Activated T-helper 2 cell treated with anti-CD3 and anti-CD28 coated beads, Interferon-gamma antibody, Interleukin-2, Interleukin-4, amounts not matched to agents 10 μg/mL and 5 μg/mL and 100 μg/mL, durations not matched to agents 14 hours and 24 hours and 36 hours (primary cell): ENCODE data around the gene NT5C1A. TPM values are rescaled to one million over a fixed set of nuclear protein-coding genes. Genes with fewer than 3 reads are reported as not detected.

Source experiments
- DNase-seq: peaks from one replicate; pipeline ENCODE4 v3.0.0; 2021; ENCODE audit warnings: low spot score
- H3K27ac Mint-ChIP-seq: one replicate; pipeline ENCODE4 v1.8.0; 2021; ENCODE audit warnings: mixed read lengths
- H3K27me3 Mint-ChIP-seq: one replicate; pipeline ENCODE4 v1.8.0; 2021; ENCODE audit warnings: low read depth, mixed read lengths
- H3K36me3 Mint-ChIP-seq: one replicate; pipeline ENCODE4 v1.8.0; 2021; ENCODE audit warnings: low read depth, mixed read lengths
- H3K4me1 Mint-ChIP-seq: one replicate; pipeline ENCODE4 v1.8.0; 2021; ENCODE audit warnings: low read depth, mixed read lengths
- H3K4me3 Mint-ChIP-seq: one replicate; pipeline ENCODE4 v1.8.0; 2021; ENCODE audit warnings: low read depth, mild to moderate bottlenecking, moderate library complexity, mixed read lengths
- H3K9me3 Mint-ChIP-seq: one replicate; pipeline ENCODE4 v1.8.0; 2021; ENCODE audit warnings: mixed read lengths
- intact Hi-C: fragments of 100-400 bp; cut with micrococcal nuclease; formaldehyde crosslinking; loops from one replicate; pipeline ENCODE4 v1.15.1; 2023
- total RNA-seq: library from RNA; stranded (reverse); gene quantifications from 2 replicates; pipeline ENCODE4 v1.2.3, GENCODE V29; 2022

The NT5C1A gene
- total RNA-seq, 1 donor from 2014 or later = 1.2 TPM

GRCh38 chr1:39698568-39698967 is 26.7 kb upstream of the NT5C1A start:
- intact Hi-C loops = no loop called here
- Mint-ChIP-seq H3K27me3 (peaks cover 44% of the 10 kb centered on the region), H3K9me3 (no peaks in the 10 kb centered on the region), H3K27ac (no peak overlapping the region), H3K4me3 (no peak overlapping the region), H3K4me1 (peaks cover 5% of the 10 kb centered on the region), H3K36me3 (no peaks in the 10 kb centered on the region)
- DNase-seq = no peak

- peaks cover 52% of the 10 kb centered on the region for H3K27me3 Mint-ChIP-seq
- H3K4me1 Mint-ChIP-seq = peaks cover 7% of the 10 kb centered on the region
- H3K36me3 Mint-ChIP-seq = no peaks in the 10 kb centered on the region
- no peak overlapping the region for H3K4me3 Mint-ChIP-seq
- intact Hi-C loops = no loop called here
- no peak for DNase-seq
- H3K9me3 Mint-ChIP-seq = no peaks in the 10 kb centered on the region
- H3K27ac Mint-ChIP-seq = no peak overlapping the region
Observed at GRCh38 chr1:39696448-39696847, 24.5 kb upstream of the NT5C1A start.

- Mint-ChIP-seq H3K9me3 (no peaks in the 10 kb centered on the region), H3K4me1 (peaks cover 17% of the 10 kb centered on the region), H3K27ac (no peak overlapping the region), H3K27me3 (peaks cover 53% of the 10 kb centered on the region), H3K4me3 (no peak overlapping the region), H3K36me3 (no peaks in the 10 kb centered on the region)
- intact Hi-C loops = no loop called here
- no peak for DNase-seq
Observed at GRCh38 chr1:39695016-39695415, 23.1 kb upstream of the NT5C1A start.

GRCh38 chr1:39694026-39694425 is 22.1 kb upstream of the NT5C1A start:
- no peaks in the 10 kb centered on the region for H3K9me3 Mint-ChIP-seq
- intact Hi-C loops = no loop called here
- H3K4me3 Mint-ChIP-seq = no peak overlapping the region
- peaks cover 18% of the 10 kb centered on the region for H3K4me1 Mint-ChIP-seq
- H3K27me3 Mint-ChIP-seq = peaks cover 59% of the 10 kb centered on the region
- DNase-seq = no peak
- H3K36me3 Mint-ChIP-seq = no peaks in the 10 kb centered on the region
- H3K27ac Mint-ChIP-seq = no peak overlapping the region

GRCh38 chr1:39692152-39693074 is 20.5 kb upstream of the NT5C1A start:
- DNase-seq = no peak
- Mint-ChIP-seq H3K27ac (no peak overlapping the region), H3K36me3 (no peaks in the 10 kb centered on the region), H3K27me3 (peaks cover 61% of the 10 kb centered on the region), H3K4me1 (peaks cover 18% of the 10 kb centered on the region), H3K9me3 (no peaks in the 10 kb centered on the region), H3K4me3 (no peak overlapping the region)
- intact Hi-C loops = no loop called here

GRCh38 chr1:39691383-39692151 is 19.7 kb upstream of the NT5C1A start, which contains the start of gene HPCAL4:
Gene HPCAL4, minus strand, starts transcription at chr1:39691433. Its CDS starts 6,830 bp downstream, at chr1:39684603.
- H3K27ac Mint-ChIP-seq = no peak within 1 kb of the TSS
- peaks cover 18% of the 10 kb centered on the region for H3K4me1 Mint-ChIP-seq
- peaks cover 56% of the 10 kb centered on the region for H3K27me3 Mint-ChIP-seq
- H3K36me3 Mint-ChIP-seq = no peaks in the 10 kb centered on the region
- intact Hi-C loops = no loop called here
- DNase-seq = peak; percentile 86
- no peaks in the 10 kb centered on the region for H3K9me3 Mint-ChIP-seq
- peak within 1 kb of the TSS; percentile 70 for H3K4me3 Mint-ChIP-seq

- peaks cover 58% of the 10 kb centered on the region for H3K27me3 Mint-ChIP-seq
- intact Hi-C loops = no loop called here
- H3K4me1 Mint-ChIP-seq = peaks cover 18% of the 10 kb centered on the region
- H3K36me3 Mint-ChIP-seq = no peaks in the 10 kb centered on the region
- peak overlapping the region; percentile 70 for H3K4me3 Mint-ChIP-seq
- no peak overlapping the region for H3K27ac Mint-ChIP-seq
- no peak for DNase-seq
- no peaks in the 10 kb centered on the region for H3K9me3 Mint-ChIP-seq
Observed at GRCh38 chr1:39690794-39691382, 19.0 kb upstream of the NT5C1A start.

GRCh38 chr1:39690225-39690624 is 18.3 kb upstream of the NT5C1A start:
- H3K4me3 Mint-ChIP-seq = peak overlapping the region; percentile 70
- DNase-seq = no peak
- H3K27me3 Mint-ChIP-seq = peaks cover 57% of the 10 kb centered on the region
- no peak overlapping the region for H3K27ac Mint-ChIP-seq
- H3K9me3 Mint-ChIP-seq = no peaks in the 10 kb centered on the region
- H3K36me3 Mint-ChIP-seq = no peaks in the 10 kb centered on the region
- intact Hi-C loops = no loop called here
- H3K4me1 Mint-ChIP-seq = peaks cover 18% of the 10 kb centered on the region

- Mint-ChIP-seq H3K9me3 (no peaks in the 10 kb centered on the region), H3K27ac (no peak overlapping the region), H3K27me3 (peaks cover 60% of the 10 kb centered on the region), H3K4me1 (peaks cover 13% of the 10 kb centered on the region), H3K4me3 (peak overlapping the region; percentile 70), H3K36me3 (no peaks in the 10 kb centered on the region)
- intact Hi-C loops = no loop called here
- DNase-seq = no peak
Observed at GRCh38 chr1:39689635-39690034, 17.7 kb upstream of the NT5C1A start.

GRCh38 chr1:39689214-39689613 is 17.3 kb upstream of the NT5C1A start:
- H3K27ac Mint-ChIP-seq = no peak overlapping the region
- peaks cover 62% of the 10 kb centered on the region for H3K27me3 Mint-ChIP-seq
- no peak overlapping the region for H3K4me3 Mint-ChIP-seq
- DNase-seq = no peak
- intact Hi-C loops = no loop called here
- H3K9me3 Mint-ChIP-seq = no peaks in the 10 kb centered on the region
- no peaks in the 10 kb centered on the region for H3K36me3 Mint-ChIP-seq
- H3K4me1 Mint-ChIP-seq = peaks cover 13% of the 10 kb centered on the region

GRCh38 chr1:39688706-39689105 is 16.8 kb upstream of the NT5C1A start:
- Mint-ChIP-seq H3K36me3 (no peaks in the 10 kb centered on the region), H3K4me1 (peaks cover 13% of the 10 kb centered on the region), H3K27ac (no peak overlapping the region), H3K9me3 (no peaks in the 10 kb centered on the region), H3K27me3 (peaks cover 59% of the 10 kb centered on the region), H3K4me3 (no peak overlapping the region)
- DNase-seq = no peak
- intact Hi-C loops = no loop called here

GRCh38 chr1:39687243-39687642 is 15.3 kb upstream of the NT5C1A start:
- DNase-seq = no peak
- intact Hi-C loops = no loop called here
- Mint-ChIP-seq H3K27ac (no peak overlapping the region), H3K36me3 (no peaks in the 10 kb centered on the region), H3K27me3 (peaks cover 60% of the 10 kb centered on the region), H3K4me1 (peaks cover 11% of the 10 kb centered on the region), H3K4me3 (no peak overlapping the region), H3K9me3 (no peaks in the 10 kb centered on the region)
